ENCODE measurements around the gene HCK.

- no peak for TF ChIP-seq POLR2A (IDR thresholded peaks at IDR 0.05)
- TF ChIP-seq, protein P1, sequence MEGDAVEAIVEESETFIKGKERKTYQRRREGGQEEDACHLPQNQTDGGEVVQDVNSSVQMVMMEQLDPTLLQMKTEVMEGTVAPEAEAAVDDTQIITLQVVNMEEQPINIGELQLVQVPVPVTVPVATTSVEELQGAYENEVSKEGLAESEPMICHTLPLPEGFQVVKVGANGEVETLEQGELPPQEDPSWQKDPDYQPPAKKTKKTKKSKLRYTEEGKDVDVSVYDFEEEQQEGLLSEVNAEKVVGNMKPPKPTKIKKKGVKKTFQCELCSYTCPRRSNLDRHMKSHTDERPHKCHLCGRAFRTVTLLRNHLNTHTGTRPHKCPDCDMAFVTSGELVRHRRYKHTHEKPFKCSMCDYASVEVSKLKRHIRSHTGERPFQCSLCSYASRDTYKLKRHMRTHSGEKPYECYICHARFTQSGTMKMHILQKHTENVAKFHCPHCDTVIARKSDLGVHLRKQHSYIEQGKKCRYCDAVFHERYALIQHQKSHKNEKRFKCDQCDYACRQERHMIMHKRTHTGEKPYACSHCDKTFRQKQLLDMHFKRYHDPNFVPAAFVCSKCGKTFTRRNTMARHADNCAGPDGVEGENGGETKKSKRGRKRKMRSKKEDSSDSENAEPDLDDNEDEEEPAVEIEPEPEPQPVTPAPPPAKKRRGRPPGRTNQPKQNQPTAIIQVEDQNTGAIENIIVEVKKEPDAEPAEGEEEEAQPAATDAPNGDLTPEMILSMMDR (IDR thresholded peaks at IDR 0.05): peak; percentile 17 to 59 (median 44)
Observed at GRCh38 chr20:32017711-32018251, 34.3 kb upstream of the HCK start.

Data from body of pancreas (tissue), 4 donors.